Smooth muscle cell (in vitro differentiated cells): ENCODE data around the gene METTL6. TPM values are rescaled to one million over a fixed set of nuclear protein-coding genes. Genes with fewer than 3 reads are reported as not detected.
A peak's percentile ranks its signal among the peaks of the same experiment; 100 is the strongest.

Experiments
- DNase-seq: peaks from one replicate; lab custom pipeline; 2025; ENCODE audit not compliant: unreplicated experiment; lab: John Stamatoyannopoulos, UW
- H2AFZ ChIP-seq: fragments of 200-600 bp; sonication (generic); 2 replicates; pipeline ENCODE4 v1.6.0; 2016; ENCODE audit warnings: antibody characterized with exemption, low read depth, mild to moderate bottlenecking
- H3F3A ChIP-seq: fragments of 200-600 bp; sonication (generic); 2 replicates; pipeline ENCODE4 v1.6.0; 2017; ENCODE audit warnings: antibody characterized with exemption, low read depth
- H3K27ac ChIP-seq: fragments of 200-600 bp; sonication (generic); 2 replicates; pipeline ENCODE4 v1.5.1; 2016; ENCODE audit warnings: low read depth, mild to moderate bottlenecking
- H3K27me3 ChIP-seq: fragments of 200-600 bp; sonication (generic); 2 replicates; pipeline ENCODE4 v1.6.1; 2016; ENCODE audit warnings: low read depth, mild to moderate bottlenecking
- H3K36me3 ChIP-seq: fragments of 200-600 bp; sonication (generic); 2 replicates; pipeline ENCODE4 v1.5.1; 2016; ENCODE audit warnings: low read depth
- H3K4me1 ChIP-seq: fragments of 200-600 bp; sonication (generic); 2 replicates; pipeline ENCODE4 v1.5.1; 2016; ENCODE audit warnings: low read depth
- H3K4me2 ChIP-seq: fragments of 200-600 bp; sonication (generic); 2 replicates; pipeline ENCODE4 v1.6.0; 2016; ENCODE audit warnings: mild to moderate bottlenecking
- H3K4me3 ChIP-seq: fragments of 200-600 bp; sonication (generic); 2 replicates; pipeline ENCODE4 v1.5.1; 2016; ENCODE audit warnings: mild to moderate bottlenecking
- H3K79me2 ChIP-seq: fragments of 200-600 bp; sonication (generic); 2 replicates; pipeline ENCODE4 v1.6.0; 2016; ENCODE audit warnings: low read depth, mild to moderate bottlenecking
- H3K9ac ChIP-seq: fragments of 200-600 bp; sonication (generic); 2 replicates; pipeline ENCODE4 v1.6.0; 2016; ENCODE audit warnings: low read depth
- H3K9me3 ChIP-seq: fragments of 200-600 bp; sonication (generic); replicated peaks from 2 replicates; pipeline ENCODE4 v1.5.1; 2016; ENCODE audit warnings: low read depth
- H4K20me1 ChIP-seq: fragments of 200-600 bp; sonication (generic); 2 replicates; pipeline ENCODE4 v1.6.0; 2016; ENCODE audit warnings: low read depth
- WGBS: methylation state at CpG from one replicate; pipeline ENCODE4 v1.1.7; 2016; ENCODE audit warnings: low lambda C conversion rate; 5-methylcytosine and 5-hydroxymethylcytosine counted together
- polyA plus RNA-seq: library from polyadenylated mRNA; unstranded; fragments of >200 nt; fragmentation: Nextera tagmentation; extraction: Ambion mirVana; gene quantifications from 2 replicates; pipeline ENCODE4 v1.2.1, GENCODE V29; 2016
- total RNA-seq: library from RNA; depleted of rRNA; stranded (reverse); fragments of >200 nt; gene quantifications from 2 replicates; pipeline ENCODE4 v1.2.3, GENCODE V29; 2014
- TF ChIP-seq, protein P1 (sequence below): fragments of 200-600 bp; sonication (generic); IDR thresholded peaks from 2 replicates; pipeline ENCODE4 v1.5.1; 2017; ENCODE audit warnings: borderline replicate concordance, mild to moderate bottlenecking, antibody characterized with exemption; ENCODE audit not compliant: insufficient read depth, poor library complexity, severe bottlenecking

The METTL6 gene, protein sequence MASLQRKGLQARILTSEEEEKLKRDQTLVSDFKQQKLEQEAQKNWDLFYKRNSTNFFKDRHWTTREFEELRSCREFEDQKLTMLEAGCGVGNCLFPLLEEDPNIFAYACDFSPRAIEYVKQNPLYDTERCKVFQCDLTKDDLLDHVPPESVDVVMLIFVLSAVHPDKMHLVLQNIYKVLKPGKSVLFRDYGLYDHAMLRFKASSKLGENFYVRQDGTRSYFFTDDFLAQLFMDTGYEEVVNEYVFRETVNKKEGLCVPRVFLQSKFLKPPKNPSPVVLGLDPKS
- total RNA-seq (17.0 and 37.3 TPM in 2 replicates), polyA plus RNA-seq (12.8 and 16.0 TPM in 2 replicates)

GRCh38 chr3:15427182-15427880 lies at the start of gene METTL6, which contains the start of gene EAF1:
Gene METTL6 (minus strand): TSS chr3:15427544. CDS start chr3:15426511, 1,033 bp downstream.
Gene EAF1 (plus strand): TSS chr3:15427598. CDS start chr3:15427780, 182 bp downstream.
- H3K4me1 ChIP-seq: peaks cover 14% of the 10 kb centered on the region
- H3K4me2 ChIP-seq: peak within 1 kb of the TSS; percentile 99
- peak; percentile 20 for DNase-seq
- H3F3A ChIP-seq: no peaks in the 10 kb centered on the region
- H2AFZ ChIP-seq: peak within 1 kb of the TSS; percentile 90
- H3K9ac ChIP-seq: peak within 1 kb of the TSS; percentile 91
- H3K79me2 ChIP-seq: peaks cover 53% of the 10 kb centered on the region
- peaks cover 12% of the 10 kb centered on the region for H3K36me3 ChIP-seq
- H3K27me3 ChIP-seq: no peaks in the 10 kb centered on the region
- peaks cover 36% of the 10 kb centered on the region for H4K20me1 ChIP-seq
- under 1% methylated on average over 46 of the region's 52 CpGs for WGBS
- TF ChIP-seq, protein P1, sequence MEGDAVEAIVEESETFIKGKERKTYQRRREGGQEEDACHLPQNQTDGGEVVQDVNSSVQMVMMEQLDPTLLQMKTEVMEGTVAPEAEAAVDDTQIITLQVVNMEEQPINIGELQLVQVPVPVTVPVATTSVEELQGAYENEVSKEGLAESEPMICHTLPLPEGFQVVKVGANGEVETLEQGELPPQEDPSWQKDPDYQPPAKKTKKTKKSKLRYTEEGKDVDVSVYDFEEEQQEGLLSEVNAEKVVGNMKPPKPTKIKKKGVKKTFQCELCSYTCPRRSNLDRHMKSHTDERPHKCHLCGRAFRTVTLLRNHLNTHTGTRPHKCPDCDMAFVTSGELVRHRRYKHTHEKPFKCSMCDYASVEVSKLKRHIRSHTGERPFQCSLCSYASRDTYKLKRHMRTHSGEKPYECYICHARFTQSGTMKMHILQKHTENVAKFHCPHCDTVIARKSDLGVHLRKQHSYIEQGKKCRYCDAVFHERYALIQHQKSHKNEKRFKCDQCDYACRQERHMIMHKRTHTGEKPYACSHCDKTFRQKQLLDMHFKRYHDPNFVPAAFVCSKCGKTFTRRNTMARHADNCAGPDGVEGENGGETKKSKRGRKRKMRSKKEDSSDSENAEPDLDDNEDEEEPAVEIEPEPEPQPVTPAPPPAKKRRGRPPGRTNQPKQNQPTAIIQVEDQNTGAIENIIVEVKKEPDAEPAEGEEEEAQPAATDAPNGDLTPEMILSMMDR: no peak
- H3K9me3 ChIP-seq: no peaks in the 10 kb centered on the region
- H3K27ac ChIP-seq: peak within 1 kb of the TSS; percentile 83
- peak within 1 kb of the TSS; percentile 92 for H3K4me3 ChIP-seq

GRCh38 chr3:15476378-15476777 lies 49.0 kb upstream of the METTL6 start:
- no peaks in the 10 kb centered on the region for H3K27me3 ChIP-seq
- H3K36me3 ChIP-seq: no peaks in the 10 kb centered on the region
- H3F3A ChIP-seq: no peaks in the 10 kb centered on the region
- no peak overlapping the region for H3K4me2 ChIP-seq
- no peak overlapping the region for H3K27ac ChIP-seq
- TF ChIP-seq, protein P1: no peak
- WGBS: 65% methylated on average over 3 of the region's 3 CpGs
- no peak overlapping the region for H3K4me3 ChIP-seq
- no peaks in the 10 kb centered on the region for H3K9me3 ChIP-seq
- no peak overlapping the region for H2AFZ ChIP-seq
- no peaks in the 10 kb centered on the region for H3K79me2 ChIP-seq
- no peak overlapping the region for H3K9ac ChIP-seq
- DNase-seq: no peak
- no peaks in the 10 kb centered on the region for H3K4me1 ChIP-seq
- no peaks in the 10 kb centered on the region for H4K20me1 ChIP-seq

DNA sequence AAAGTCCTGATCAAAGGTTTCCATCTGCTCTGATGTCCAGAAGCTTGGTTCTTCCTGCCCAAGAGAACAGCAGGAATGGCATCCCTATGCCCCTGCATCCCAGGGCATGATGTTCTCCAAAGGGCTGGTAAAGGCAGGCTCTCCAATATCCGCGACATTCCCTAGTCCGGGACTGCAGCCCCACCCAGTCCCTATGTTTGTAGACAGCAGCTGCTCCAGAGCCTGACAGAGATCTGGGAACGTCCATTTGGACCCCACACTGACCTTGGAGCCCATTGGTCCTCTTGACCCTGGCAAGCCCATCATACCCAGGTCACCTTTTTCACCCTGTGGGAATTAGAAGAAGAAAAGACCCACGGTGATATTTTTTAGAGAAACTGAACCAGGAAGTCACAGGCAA lies 47.8 kb upstream of the METTL6 start:
- TF ChIP-seq, protein P1: no peak
- no peak overlapping the region for H2AFZ ChIP-seq
- no peaks in the 10 kb centered on the region for H3K27me3 ChIP-seq
- no peaks in the 10 kb centered on the region for H3F3A ChIP-seq
- no peak for DNase-seq
- H3K4me2 ChIP-seq: no peak overlapping the region
- no peaks in the 10 kb centered on the region for H4K20me1 ChIP-seq
- no peak overlapping the region for H3K9ac ChIP-seq
- WGBS: 55% methylated on average over 5 of the region's 5 CpGs
- no peaks in the 10 kb centered on the region for H3K9me3 ChIP-seq
- no peak overlapping the region for H3K27ac ChIP-seq
- H3K4me3 ChIP-seq: no peak overlapping the region
- no peaks in the 10 kb centered on the region for H3K4me1 ChIP-seq
- no peaks in the 10 kb centered on the region for H3K79me2 ChIP-seq
- no peaks in the 10 kb centered on the region for H3K36me3 ChIP-seq
